Fibroblast of upper back skin (primary cell): ENCODE measurements around the gene PDGFC.
"Not testable (repeated sequence)": the region's sequence is repeated elsewhere in the genome, so short reads cannot be mapped to it uniquely, and the experiment has no call there.

Experiments used
- DNase-seq: peaks from one replicate; pipeline ENCODE4 v3.0.0-alpha.2; 2013

The PDGFC gene

GRCh38 chr4:156898373-156899117 lies 73.1 kb downstream of the PDGFC start:
- no peak for DNase-seq

GRCh38 chr4:156896527-156896926 lies 75.1 kb downstream of the PDGFC start:
- no peak for DNase-seq

GRCh38 chr4:156894234-156894633 lies 77.4 kb downstream of the PDGFC start:
- DNase-seq, result no peak

- DNase-seq, result peak; percentile 37
These were observed 78.8 kb downstream of the PDGFC start for GRCh38 chr4:156892805-156893204.

GRCh38 chr4:156889616-156890594 lies 81.7 kb downstream of the PDGFC start:
- peak; percentile 55 for DNase-seq

GRCh38 chr4:156888762-156889161 lies 82.8 kb downstream of the PDGFC start:
- DNase-seq, result peak; percentile 77

GRCh38 chr4:156886481-156886880 lies 85.1 kb downstream of the PDGFC start:
- DNase-seq, result no peak

- no peak for DNase-seq
These were observed 86.2 kb downstream of the PDGFC start for GRCh38 chr4:156885374-156885773.

GRCh38 chr4:156884183-156884582 lies 87.4 kb downstream of the PDGFC start:
- no peak for DNase-seq

GRCh38 chr4:156875704-156876103 lies 95.9 kb downstream of the PDGFC start:
- DNase-seq, result no peak

GRCh38 chr4:156875055-156875454 lies 96.5 kb downstream of the PDGFC start:
- DNase-seq, result no peak

- no peak for DNase-seq
These were observed 97.8 kb downstream of the PDGFC start for GRCh38 chr4:156873799-156874198.

GRCh38 chr4:156870861-156871260 lies 100.7 kb downstream of the PDGFC start:
- DNase-seq, result no peak

- DNase-seq, result peak; percentile 54
These were observed 101.5 kb downstream of the PDGFC start for GRCh38 chr4:156870131-156870530.

- not testable (repeated sequence) for DNase-seq
These were observed 105.5 kb downstream of the PDGFC start for GRCh38 chr4:156866088-156866487.

- DNase-seq, result peak; percentile 44
These were observed 106.1 kb downstream of the PDGFC start for GRCh38 chr4:156865451-156865850.

GRCh38 chr4:156858071-156858470 lies 113.5 kb downstream of the PDGFC start:
- DNase-seq, result no peak

- no peak for DNase-seq
These were observed 132.8 kb downstream of the PDGFC start for GRCh38 chr4:156838761-156839160.

- DNase-seq, result no peak
These were observed 133.8 kb downstream of the PDGFC start for GRCh38 chr4:156837625-156838345.

GRCh38 chr4:156832886-156833285 lies 138.7 kb downstream of the PDGFC start:
- DNase-seq, result peak; percentile 53

GRCh38 chr4:156830351-156830750 lies 141.2 kb downstream of the PDGFC start:
- DNase-seq, result peak; percentile 78

GRCh38 chr4:156829201-156829873 lies 142.3 kb downstream of the PDGFC start:
- DNase-seq, result peak; percentile 69

GRCh38 chr4:156827519-156827918 lies 144.1 kb downstream of the PDGFC start:
- DNase-seq, result no peak
